ENCODE data around the gene C2orf92.

Gene C2orf92

GRCh38 chr2:97749581-97749980 is 80.1 kb downstream of the C2orf92 start:
- no peak overlapping the region for H3K27ac ChIP-seq
- TF ChIP-seq ZFX (IDR thresholded peaks at IDR 0.05), result no peak
- TF ChIP-seq, protein P1, sequence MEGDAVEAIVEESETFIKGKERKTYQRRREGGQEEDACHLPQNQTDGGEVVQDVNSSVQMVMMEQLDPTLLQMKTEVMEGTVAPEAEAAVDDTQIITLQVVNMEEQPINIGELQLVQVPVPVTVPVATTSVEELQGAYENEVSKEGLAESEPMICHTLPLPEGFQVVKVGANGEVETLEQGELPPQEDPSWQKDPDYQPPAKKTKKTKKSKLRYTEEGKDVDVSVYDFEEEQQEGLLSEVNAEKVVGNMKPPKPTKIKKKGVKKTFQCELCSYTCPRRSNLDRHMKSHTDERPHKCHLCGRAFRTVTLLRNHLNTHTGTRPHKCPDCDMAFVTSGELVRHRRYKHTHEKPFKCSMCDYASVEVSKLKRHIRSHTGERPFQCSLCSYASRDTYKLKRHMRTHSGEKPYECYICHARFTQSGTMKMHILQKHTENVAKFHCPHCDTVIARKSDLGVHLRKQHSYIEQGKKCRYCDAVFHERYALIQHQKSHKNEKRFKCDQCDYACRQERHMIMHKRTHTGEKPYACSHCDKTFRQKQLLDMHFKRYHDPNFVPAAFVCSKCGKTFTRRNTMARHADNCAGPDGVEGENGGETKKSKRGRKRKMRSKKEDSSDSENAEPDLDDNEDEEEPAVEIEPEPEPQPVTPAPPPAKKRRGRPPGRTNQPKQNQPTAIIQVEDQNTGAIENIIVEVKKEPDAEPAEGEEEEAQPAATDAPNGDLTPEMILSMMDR (conservative IDR thresholded peaks at IDR 0.05), result no peak

- no peak overlapping the region for H3K27ac ChIP-seq
Observed at GRCh38 chr2:97750017-97750416, 80.5 kb downstream of the C2orf92 start.

GRCh38 chr2:97751752-97752151 is 82.2 kb downstream of the C2orf92 start:
- no peak for TF ChIP-seq ZFX (IDR thresholded peaks at IDR 0.05)
- TF ChIP-seq, protein P1 (conservative IDR thresholded peaks at IDR 0.05), result no peak

More at GRCh38 chr2:97750017-97750416, 80.5 kb downstream of the C2orf92 start:
- no peak for TF ChIP-seq ZFX (IDR thresholded peaks at IDR 0.05)
- TF ChIP-seq, protein P1 (conservative IDR thresholded peaks at IDR 0.05), result no peak

More at GRCh38 chr2:97751752-97752151, 82.2 kb downstream of the C2orf92 start:
- no peak overlapping the region for H3K27ac ChIP-seq

Measured in C4-2B (cell line).